ENCODE data around the gene HDAC4. TPM values are rescaled to one million over a fixed set of nuclear protein-coding genes. Genes with fewer than 3 reads are reported as not detected.
A peak's percentile ranks its signal among the peaks of the same experiment; 100 is the strongest.

The HDAC4 gene
- total RNA-seq, 1 donor from 2014 or later: 76.6 TPM

DNA sequence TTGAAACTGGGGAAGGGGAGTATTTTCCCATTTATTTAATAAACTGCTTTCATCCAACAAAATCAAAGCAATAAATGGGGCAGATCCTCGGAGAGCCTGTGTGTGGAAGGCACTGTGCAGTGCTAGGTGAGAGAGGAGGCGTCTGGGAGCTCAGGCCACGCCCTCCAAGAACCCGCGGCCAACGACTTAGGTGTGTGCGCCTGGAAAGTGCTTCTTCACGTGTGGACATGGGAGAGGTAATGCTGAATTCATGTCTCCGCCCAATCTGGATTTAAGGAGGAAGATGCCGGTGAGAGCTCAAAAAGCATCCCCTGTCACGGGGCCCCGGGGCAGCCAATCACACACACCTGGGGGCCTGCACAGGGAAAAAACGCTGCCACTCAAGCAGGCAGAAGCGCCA is 77.4 kb downstream of the HDAC4 start:
- intact Hi-C loops (cut with DNase I): no loop called here
- no peak overlapping the region for H3K4me3 ChIP-seq
- no peaks in the 10 kb centered on the region for H3K27me3 ChIP-seq
- H3K9me3 ChIP-seq: no peaks in the 10 kb centered on the region
- no peaks in the 10 kb centered on the region for H3K36me3 ChIP-seq
- peak in 1 of 2 donors; percentile 6 for DNase-seq (ENCODE audit: extremely low spot score in 2 of 2)
- H3K4me1 ChIP-seq: peaks cover 48% of the 10 kb centered on the region
- no peak for TF ChIP-seq POLR2A (IDR thresholded peaks at IDR 0.05)
- no peak overlapping the region for H3K27ac ChIP-seq

DNA sequence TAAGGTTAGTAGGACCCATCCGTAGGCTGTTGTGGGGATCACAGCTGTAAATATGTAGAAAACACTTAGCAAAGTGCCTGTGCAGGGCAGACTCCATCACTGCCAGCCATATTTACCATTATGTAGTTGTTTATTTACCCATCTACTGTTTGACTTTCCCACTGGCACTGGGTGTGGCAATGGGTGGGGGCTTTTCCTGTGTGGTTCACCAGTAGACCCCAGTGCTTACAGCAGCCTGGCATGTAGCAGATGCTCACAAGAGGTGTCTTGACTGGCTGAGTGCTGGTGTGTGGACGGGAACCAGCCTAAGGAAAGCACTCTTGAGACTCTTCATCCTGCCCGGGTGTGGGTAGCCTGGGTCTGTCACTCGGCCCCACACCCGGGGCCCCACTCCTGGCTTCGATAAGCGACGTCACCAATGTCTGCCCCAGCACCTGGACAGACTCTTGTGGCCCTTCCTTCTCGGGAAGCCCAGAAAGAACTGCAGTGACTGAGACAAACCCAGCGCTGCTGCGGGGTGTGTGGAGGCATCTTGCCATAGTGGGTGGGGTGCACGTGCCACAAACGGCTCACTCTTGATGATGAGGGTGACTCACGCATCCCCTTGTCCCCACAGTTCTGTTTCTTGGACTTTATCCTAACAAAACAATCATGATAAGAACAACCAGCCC is 78.3 kb downstream of the HDAC4 start:
- TF ChIP-seq, protein P1, sequence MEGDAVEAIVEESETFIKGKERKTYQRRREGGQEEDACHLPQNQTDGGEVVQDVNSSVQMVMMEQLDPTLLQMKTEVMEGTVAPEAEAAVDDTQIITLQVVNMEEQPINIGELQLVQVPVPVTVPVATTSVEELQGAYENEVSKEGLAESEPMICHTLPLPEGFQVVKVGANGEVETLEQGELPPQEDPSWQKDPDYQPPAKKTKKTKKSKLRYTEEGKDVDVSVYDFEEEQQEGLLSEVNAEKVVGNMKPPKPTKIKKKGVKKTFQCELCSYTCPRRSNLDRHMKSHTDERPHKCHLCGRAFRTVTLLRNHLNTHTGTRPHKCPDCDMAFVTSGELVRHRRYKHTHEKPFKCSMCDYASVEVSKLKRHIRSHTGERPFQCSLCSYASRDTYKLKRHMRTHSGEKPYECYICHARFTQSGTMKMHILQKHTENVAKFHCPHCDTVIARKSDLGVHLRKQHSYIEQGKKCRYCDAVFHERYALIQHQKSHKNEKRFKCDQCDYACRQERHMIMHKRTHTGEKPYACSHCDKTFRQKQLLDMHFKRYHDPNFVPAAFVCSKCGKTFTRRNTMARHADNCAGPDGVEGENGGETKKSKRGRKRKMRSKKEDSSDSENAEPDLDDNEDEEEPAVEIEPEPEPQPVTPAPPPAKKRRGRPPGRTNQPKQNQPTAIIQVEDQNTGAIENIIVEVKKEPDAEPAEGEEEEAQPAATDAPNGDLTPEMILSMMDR (IDR thresholded peaks at IDR 0.05): no peak
- no peak for TF ChIP-seq POLR2AphosphoS5 (IDR thresholded peaks at IDR 0.05; ENCODE audit: insufficient read depth in 1 of 2, low read depth in 1 of 2)
- TF ChIP-seq POLR2A (IDR thresholded peaks at IDR 0.05): no peak
- intact Hi-C loops (cut with DNase I): no loop called here
- Histone ChIP-seq H3K9me3 (no peaks in the 10 kb centered on the region), H3K27ac (no peak overlapping the region), H3K27me3 (no peaks in the 10 kb centered on the region), H3K4me3 (no peak overlapping the region), H3K4me1 (peaks cover 48% of the 10 kb centered on the region), H3K36me3 (no peaks in the 10 kb centered on the region)
- DNase-seq (ENCODE audit: extremely low spot score in 2 of 2): peak in 1 of 2 donors; percentile 92

- no peak for DNase-seq (ENCODE audit: extremely low spot score in 2 of 2)
- H3K4me3 ChIP-seq: no peak overlapping the region
- intact Hi-C loops (cut with DNase I): no loop called here
- H3K27ac ChIP-seq: peak overlapping the region; percentile 30
- no peaks in the 10 kb centered on the region for H3K9me3 ChIP-seq
- H3K4me1 ChIP-seq: peaks cover 43% of the 10 kb centered on the region
- no peaks in the 10 kb centered on the region for H3K27me3 ChIP-seq
- H3K36me3 ChIP-seq: no peaks in the 10 kb centered on the region
- TF ChIP-seq, protein P1 (IDR thresholded peaks at IDR 0.05): no peak
- TF ChIP-seq POLR2AphosphoS5 (IDR thresholded peaks at IDR 0.05; ENCODE audit: insufficient read depth in 1 of 2, low read depth in 1 of 2): no peak
- no peak for TF ChIP-seq POLR2A (IDR thresholded peaks at IDR 0.05)
Measured at GRCh38 chr2:239321596-239322415, 79.0 kb downstream of the HDAC4 start.

GRCh38 chr2:239318790-239319661 is 81.8 kb downstream of the HDAC4 start:
- Histone ChIP-seq H3K9me3 (no peaks in the 10 kb centered on the region), H3K27ac (peak overlapping the region; percentile 65), H3K36me3 (no peaks in the 10 kb centered on the region), H3K4me3 (peak overlapping the region; percentile 27 to 34), H3K27me3 (no peaks in the 10 kb centered on the region), H3K4me1 (peaks cover 42% of the 10 kb centered on the region)
- intact Hi-C loops (cut with DNase I): loop anchor here (10.0 kb wide), 1 partner anchor 94 kb away; no protein-coding TSS in a partner anchor
- TF ChIP-seq POLR2A (IDR thresholded peaks at IDR 0.05) (no peak), POLR2AphosphoS5 (IDR thresholded peaks at IDR 0.05; ENCODE audit: insufficient read depth in 1 of 2, low read depth in 1 of 2) (peak in 1 of 2 donors; percentile 71)
- TF ChIP-seq, protein P1 (IDR thresholded peaks at IDR 0.05): no peak
- DNase-seq (ENCODE audit: extremely low spot score in 2 of 2): no peak

GRCh38 chr2:239318151-239318611 is 82.6 kb downstream of the HDAC4 start:
- no peak overlapping the region for H3K4me3 ChIP-seq
- intact Hi-C loops (cut with DNase I): loop anchor here (10.0 kb wide), 1 partner anchor 93 kb away; no protein-coding TSS in a partner anchor
- no peak for DNase-seq (ENCODE audit: extremely low spot score in 2 of 2)

More at GRCh38 chr2:239318151-239318611, 82.6 kb downstream of the HDAC4 start:
- Histone ChIP-seq H3K27ac (peak overlapping the region; percentile 73), H3K4me1 (peaks cover 39% of the 10 kb centered on the region), H3K9me3 (no peaks in the 10 kb centered on the region), H3K36me3 (no peaks in the 10 kb centered on the region), H3K27me3 (no peaks in the 10 kb centered on the region)
- TF ChIP-seq POLR2AphosphoS5 (IDR thresholded peaks at IDR 0.05; ENCODE audit: insufficient read depth in 1 of 2, low read depth in 1 of 2): no peak
